ENCODE measurements around the gene UNC5CL.

Gene UNC5CL

DNA sequence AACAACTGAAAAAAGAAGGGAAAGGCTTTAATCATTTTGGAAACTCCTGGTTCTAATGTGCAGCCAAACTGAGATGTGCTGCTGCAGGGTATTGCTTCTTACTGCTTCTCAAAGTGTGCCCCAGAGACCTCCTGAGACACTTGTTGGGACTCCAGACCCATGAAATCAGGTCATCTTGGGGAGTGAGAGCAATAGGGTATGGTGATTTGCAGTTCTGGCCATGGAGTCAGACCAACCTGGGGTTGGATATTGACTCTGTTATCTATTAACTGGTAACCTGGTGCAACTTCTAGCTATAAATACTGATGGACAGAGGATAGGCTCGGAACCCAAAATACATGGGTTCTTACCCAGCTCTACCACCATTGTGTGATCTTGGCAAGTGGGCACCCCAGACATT, 7.1 kb upstream of the UNC5CL start:
- TF ChIP-seq POLR2AphosphoS5 (IDR thresholded peaks at IDR 0.05; ENCODE audit: low read depth, low read length) (no peak), SPI1 (IDR thresholded peaks at IDR 0.05; ENCODE audit: low read depth, low read length) (no peak), PAX5 (IDR thresholded peaks at IDR 0.05; ENCODE audit: insufficient read depth, low read length, severe bottlenecking) (no peak), POU2F2 (IDR thresholded peaks at IDR 0.05; ENCODE audit: low read depth, low read length) (no peak), POLR2A (IDR thresholded peaks at IDR 0.05; ENCODE audit: low read depth, low read length) (no peak)
- FAIRE-seq (no peak), DNase-seq (ENCODE audit: insufficient read length, low spot score) (no peak)

DNA sequence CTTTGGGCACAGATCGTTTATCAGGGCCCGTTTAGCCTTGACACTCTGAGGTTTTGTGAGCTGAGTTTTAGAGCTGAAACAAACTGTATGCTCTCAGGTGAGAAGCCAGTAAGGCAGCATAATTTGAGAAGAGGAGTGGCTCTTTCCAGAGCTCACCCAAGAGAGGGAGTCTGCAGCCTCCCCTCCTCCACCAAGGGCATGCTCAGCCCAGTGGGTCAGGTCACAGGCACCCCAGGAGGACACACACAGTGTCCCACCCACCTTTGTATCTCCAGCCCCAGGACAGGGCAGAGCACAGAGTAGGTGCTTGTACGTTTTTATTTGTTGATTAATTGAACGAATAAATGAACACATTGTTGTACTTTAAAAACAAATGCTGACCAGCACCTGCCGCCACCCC, 6.6 kb upstream of the UNC5CL start:
- FAIRE-seq (no peak), DNase-seq (ENCODE audit: insufficient read length, low spot score) (no peak)
- TF ChIP-seq PAX5 (IDR thresholded peaks at IDR 0.05; ENCODE audit: insufficient read depth, low read length, severe bottlenecking) (no peak), POLR2AphosphoS5 (IDR thresholded peaks at IDR 0.05; ENCODE audit: low read depth, low read length) (no peak)

- DNase-seq (ENCODE audit: insufficient read length, low spot score): no peak
- TF ChIP-seq PAX5 (IDR thresholded peaks at IDR 0.05; ENCODE audit: insufficient read depth, low read length, severe bottlenecking): no peak
- no peak for TF ChIP-seq SPI1 (IDR thresholded peaks at IDR 0.05; ENCODE audit: low read depth, low read length)
- no peak for TF ChIP-seq POLR2AphosphoS5 (IDR thresholded peaks at IDR 0.05; ENCODE audit: low read depth, low read length)
- TF ChIP-seq TAF1 (IDR thresholded peaks at IDR 0.05; ENCODE audit: low read depth, low read length): no peak
- FAIRE-seq: no peak
Observed at GRCh38 chr6:41043151-41043550, 4.1 kb upstream of the UNC5CL start.

DNA sequence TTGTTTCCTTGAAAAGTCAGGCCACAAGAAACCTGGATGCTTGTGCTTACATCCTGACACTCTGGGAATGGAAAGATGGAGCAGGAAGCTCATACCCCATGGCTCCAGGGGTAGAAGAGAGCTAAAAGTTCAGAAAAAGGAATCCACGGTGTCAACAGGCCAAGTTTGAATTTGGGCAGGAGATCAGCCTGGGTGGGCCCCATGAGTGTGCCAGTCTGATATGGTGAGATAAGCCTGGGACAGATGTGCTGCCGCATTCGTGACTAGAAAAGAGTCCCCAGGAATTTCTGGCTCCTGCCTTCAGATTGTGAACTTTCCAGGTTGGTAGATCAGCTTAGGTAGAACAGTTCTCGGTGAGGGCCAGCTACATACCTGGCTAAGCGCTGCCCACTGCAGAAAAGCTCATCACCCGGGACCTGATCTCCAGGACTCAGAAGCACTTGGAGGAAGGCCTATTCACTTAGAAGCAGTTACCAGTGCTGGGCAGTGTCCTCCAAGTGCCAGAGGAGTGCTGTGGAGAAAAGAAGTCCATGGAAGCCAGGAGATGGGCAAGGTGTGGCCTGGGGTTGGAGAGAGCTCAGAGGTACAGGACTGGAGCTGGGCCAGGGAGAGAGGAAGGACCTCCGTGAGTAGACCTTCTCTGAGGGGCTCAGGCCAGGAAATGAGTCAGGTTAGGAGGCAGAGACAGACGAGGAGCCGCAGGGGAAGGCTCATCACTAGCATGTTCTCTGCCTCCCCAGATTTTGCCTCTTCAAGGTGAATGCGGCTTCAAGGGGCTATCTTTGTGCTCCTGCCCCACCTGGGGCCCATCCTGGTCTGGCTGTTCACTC, 3.4 kb upstream of the UNC5CL start, which contains the start of gene TSPO2:
Gene TSPO2, plus strand, starts transcription at position 242 of the 830 bp plus-strand sequence. Its CDS starts 519 bp downstream, at position 761.
- FAIRE-seq (no peak), DNase-seq (ENCODE audit: insufficient read length, low spot score) (no peak)
- TF ChIP-seq POU2F2 (IDR thresholded peaks at IDR 0.05; ENCODE audit: low read depth, low read length) (no peak), SPI1 (IDR thresholded peaks at IDR 0.05; ENCODE audit: low read depth, low read length) (no peak), PAX5 (IDR thresholded peaks at IDR 0.05; ENCODE audit: insufficient read depth, low read length, severe bottlenecking) (no peak), POLR2A (IDR thresholded peaks at IDR 0.05; ENCODE audit: low read depth, low read length) (no peak), POLR2AphosphoS5 (IDR thresholded peaks at IDR 0.05; ENCODE audit: low read depth, low read length) (no peak), TAF1 (IDR thresholded peaks at IDR 0.05; ENCODE audit: low read depth, low read length) (no peak)

- TF ChIP-seq PAX5 (IDR thresholded peaks at IDR 0.05; ENCODE audit: insufficient read depth, low read length, severe bottlenecking) (no peak), POU2F2 (IDR thresholded peaks at IDR 0.05; ENCODE audit: low read depth, low read length) (no peak), SPI1 (IDR thresholded peaks at IDR 0.05; ENCODE audit: low read depth, low read length) (no peak), POLR2AphosphoS5 (IDR thresholded peaks at IDR 0.05; ENCODE audit: low read depth, low read length) (no peak), TAF1 (IDR thresholded peaks at IDR 0.05; ENCODE audit: low read depth, low read length) (no peak), POLR2A (IDR thresholded peaks at IDR 0.05; ENCODE audit: low read depth, low read length) (no peak)
- DNase-seq (ENCODE audit: insufficient read length, low spot score) (no peak), FAIRE-seq (no peak)
Observed at GRCh38 chr6:41040940-41041536, 2.0 kb upstream of the UNC5CL start.

DNA sequence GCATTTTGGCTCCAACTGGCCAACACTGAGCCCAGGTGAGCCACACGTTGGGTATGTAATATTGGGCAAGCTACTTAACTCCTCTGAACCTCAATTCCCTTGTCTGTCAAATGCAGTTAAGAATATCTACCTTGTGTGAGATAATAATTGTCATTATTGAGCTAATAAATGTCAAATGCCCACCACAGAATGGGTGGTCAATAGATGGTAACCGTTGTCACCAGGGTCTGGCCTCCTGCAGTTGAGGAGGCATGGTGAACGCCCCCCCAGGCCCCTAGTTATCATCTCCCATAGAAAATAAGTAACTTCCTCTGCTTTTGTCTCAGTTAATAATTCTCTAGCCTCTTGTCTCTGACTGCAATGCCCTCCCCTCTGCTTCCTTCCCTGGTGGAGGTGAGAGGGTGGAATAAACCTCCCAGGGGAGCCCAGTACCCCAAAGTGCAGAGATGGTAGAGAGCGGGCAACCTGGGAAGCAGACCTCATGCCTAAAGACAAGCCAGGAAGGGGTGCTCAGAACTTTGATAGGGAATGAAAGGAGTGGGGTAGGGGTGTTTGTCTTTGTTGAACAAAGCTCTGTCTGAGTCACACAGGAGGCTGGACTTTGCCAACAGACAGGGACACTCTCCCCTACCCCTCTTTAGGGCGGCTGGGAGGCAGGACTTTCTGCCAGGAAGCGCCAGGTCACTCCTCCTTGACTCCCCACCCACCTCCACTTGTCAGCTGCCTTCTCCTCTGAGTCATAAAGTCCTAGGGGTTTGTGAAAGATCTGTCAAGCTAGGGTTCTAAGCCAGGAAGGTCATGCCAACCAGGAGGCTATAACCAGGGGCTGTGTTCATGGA, 1.3 kb upstream of the UNC5CL start:
- no peak for TF ChIP-seq TAF1 (IDR thresholded peaks at IDR 0.05; ENCODE audit: low read depth, low read length)
- no peak for TF ChIP-seq POLR2A (IDR thresholded peaks at IDR 0.05; ENCODE audit: low read depth, low read length)
- no peak for TF ChIP-seq PAX5 (IDR thresholded peaks at IDR 0.05; ENCODE audit: insufficient read depth, low read length, severe bottlenecking)
- DNase-seq (ENCODE audit: insufficient read length, low spot score) (no peak), FAIRE-seq (no peak)

- TF ChIP-seq TAF1 (IDR thresholded peaks at IDR 0.05; ENCODE audit: low read depth, low read length) (no peak), POLR2AphosphoS5 (IDR thresholded peaks at IDR 0.05; ENCODE audit: low read depth, low read length) (no peak), PAX5 (IDR thresholded peaks at IDR 0.05; ENCODE audit: insufficient read depth, low read length, severe bottlenecking) (no peak), SPI1 (IDR thresholded peaks at IDR 0.05; ENCODE audit: low read depth, low read length) (no peak), POLR2A (IDR thresholded peaks at IDR 0.05; ENCODE audit: low read depth, low read length) (no peak), POU2F2 (IDR thresholded peaks at IDR 0.05; ENCODE audit: low read depth, low read length) (no peak)
- FAIRE-seq (no peak), DNase-seq (ENCODE audit: insufficient read length, low spot score) (no peak)
Observed at GRCh38 chr6:41038205-41038604, 816 bp downstream of the UNC5CL start.

- FAIRE-seq: no peak
- no peak for TF ChIP-seq POU2F2 (IDR thresholded peaks at IDR 0.05; ENCODE audit: low read depth, low read length)
- no peak for DNase-seq (ENCODE audit: insufficient read length, low spot score)
Observed at GRCh38 chr6:41037107-41037900, 1.7 kb downstream of the UNC5CL start.

- no peak for DNase-seq (ENCODE audit: insufficient read length, low spot score)
- FAIRE-seq: no peak
- TF ChIP-seq TAF1 (IDR thresholded peaks at IDR 0.05; ENCODE audit: low read depth, low read length) (no peak), POU2F2 (IDR thresholded peaks at IDR 0.05; ENCODE audit: low read depth, low read length) (no peak), POLR2AphosphoS5 (IDR thresholded peaks at IDR 0.05; ENCODE audit: low read depth, low read length) (no peak), PAX5 (IDR thresholded peaks at IDR 0.05; ENCODE audit: insufficient read depth, low read length, severe bottlenecking) (no peak), SPI1 (IDR thresholded peaks at IDR 0.05; ENCODE audit: low read depth, low read length) (no peak), POLR2A (IDR thresholded peaks at IDR 0.05; ENCODE audit: low read depth, low read length) (no peak)
Observed at GRCh38 chr6:41036601-41037000, 2.4 kb downstream of the UNC5CL start.
